Right lobe of liver (tissue), 6 donors: ENCODE data around the gene CAMK2D. TPM values are rescaled to one million over a fixed set of nuclear protein-coding genes. Genes with fewer than 3 reads are reported as not detected.

Source experiments
- ATAC-seq, 4 donors: fragments of 200-7000 bp; cut with Tn5 transposase; one replicate each; pipeline ENCODE4 v1.9.1; 2020; ENCODE audit warnings: mild to moderate bottlenecking in 4 of 4, moderate library complexity in 4 of 4
- DNase-seq, 3 donors: peaks; one replicate each; pipeline ENCODE4 v3.0.0-alpha.2; 2020
- H3K27ac ChIP-seq, 3 donors: fragments of 200-600 bp; one replicate each; pipeline ENCODE4 v1.8.0; 2022
- H3K27me3 ChIP-seq, 2 donors: fragments of 200-600 bp; one replicate each; pipeline ENCODE4 v1.8.0; 2022
- H3K36me3 ChIP-seq, 4 donors: fragments of 200-600 bp; sonication (generic) in 1 of 4; one replicate each; pipeline versions ENCODE4 v1.5.1 to v1.8.0; 2017 to 2022; ENCODE audit warnings: control low read depth in 1 of 4
- H3K4me1 ChIP-seq, 4 donors: fragments of 200-600 bp; sonication (generic) in 1 of 4; one replicate each; pipeline versions ENCODE4 v1.5.1 to v1.8.0; 2017 to 2022; ENCODE audit warnings: control low read depth in 1 of 4
- H3K4me3 ChIP-seq, 3 donors: fragments of 200-600 bp; one replicate each; pipeline ENCODE4 v1.8.0; 2022
- H3K9me3 ChIP-seq, 4 donors: fragments of 200-600 bp; sonication (generic) in 1 of 4; one replicate each; pipeline versions ENCODE4 v1.5.1 to v1.8.0; 2017 to 2022; ENCODE audit warnings: control low read depth in 1 of 4
- CTCF ChIP-seq, 4 donors: fragments of 200-600 bp in 3 of 4; fragments of 450-650 bp in 1 of 4; IDR thresholded peaks; one replicate each; pipeline versions ENCODE4 v1.5.1 to v1.8.0; 2016 to 2022; ENCODE audit warnings: antibody characterized with exemption in 4 of 4, mild to moderate bottlenecking in 2 of 4
- POLR2A ChIP-seq: fragments of 450-650 bp; IDR thresholded peaks from one replicate; pipeline ENCODE4 v1.6.1; 2017; ENCODE audit warnings: antibody characterized with exemption, mild to moderate bottlenecking
- WGBS: methylation state at CpG from one replicate; pipeline ENCODE4 v1.1.6; 2018; ENCODE audit warnings: low coverage, low lambda C conversion rate; ENCODE audit not compliant: insufficient coverage; ENCODE audit errors: missing lambda C conversion rate; 5-methylcytosine and 5-hydroxymethylcytosine counted together
- intact Hi-C, 2 donors: fragments of 100-400 bp; cut with DNase I; formaldehyde crosslinking; loops; one replicate each; pipeline versions ENCODE4 v1.11.2 to v1.14.1; 2022
- total RNA-seq, 6 experiments: library from RNA; depleted of rRNA in 2 of 6; stranded (reverse); fragments of >200 nt in 2 of 6; fragmentation: NEBNext Ultra II Directional in 3 of 6; extraction: Animal tissue kit (Norgen Biotek cat#: 25700) in 3 of 6; gene quantifications; one replicate each; pipeline versions ENCODE4 v1.1.0 to v1.2.4, GENCODE V29; 2016 to 2023
- donor health status: DM: no; HTN: yes; CAD: no.
- donor health status: DM: no; HTN: no; CAD: no.
- donor health status: DM: no; HTN: no; CAD: no.
- donor health status: DM: no; HTN: yes; CAD: no.
- donor health status: DM: no; HTN: yes; CAD: no.

Gene CAMK2D
- total RNA-seq, 6 experiments from 2014 or later, result 17.0 to 30.6 (median 22.6) TPM

GRCh38 chr4:113613503-113613902 lies 148.0 kb downstream of the CAMK2D start:
- no peak for ATAC-seq
- no peaks in the 10 kb centered on the region for H3K27me3 ChIP-seq
- TF ChIP-seq POLR2A (no peak), CTCF (IDR thresholded peaks at IDR 0.05) (no peak)
- no peak overlapping the region for H3K27ac ChIP-seq
- H3K9me3 ChIP-seq, result no peaks in the 10 kb centered on the region
- H3K4me3 ChIP-seq, result no peak overlapping the region
- intact Hi-C loops, result no loop called here
- no peak for DNase-seq
- WGBS, result 92% methylated on average over 4 of the region's 4 CpGs
- peaks cover 0 to 20% (median 0%) of the 10 kb centered on the region in 4 donors for H3K4me1 ChIP-seq
- H3K36me3 ChIP-seq, result no peaks in the 10 kb centered on the region

DNA sequence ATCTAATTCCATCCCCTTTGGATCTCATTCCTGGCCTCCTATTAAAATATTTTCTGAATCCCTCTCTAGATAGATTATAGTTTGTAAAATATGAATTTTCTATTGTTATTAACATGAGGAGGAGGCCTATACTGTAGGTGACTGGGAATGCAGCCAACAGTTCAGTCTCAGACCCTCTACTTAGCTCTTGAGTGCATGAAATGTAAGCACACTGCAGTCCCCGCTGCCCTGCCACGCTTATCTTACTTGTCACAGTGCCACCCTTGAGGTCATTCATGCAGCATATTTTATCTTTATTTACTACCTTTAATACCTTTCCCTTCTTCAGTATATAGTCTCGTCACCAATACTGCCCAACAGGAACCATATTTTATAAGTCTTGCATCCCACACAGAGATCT lies 151.0 kb downstream of the CAMK2D start:
- no peak for DNase-seq
- H3K27me3 ChIP-seq, result no peaks in the 10 kb centered on the region
- intact Hi-C loops, result no loop called here
- no peaks in the 10 kb centered on the region for H3K36me3 ChIP-seq
- ATAC-seq, result no peak
- no peaks in the 10 kb centered on the region for H3K9me3 ChIP-seq
- H3K4me1 ChIP-seq, result peaks cover 0 to 13% (median 0%) of the 10 kb centered on the region in 4 donors
- no peak overlapping the region for H3K27ac ChIP-seq
- TF ChIP-seq CTCF (IDR thresholded peaks at IDR 0.05) (no peak), POLR2A (no peak)
- H3K4me3 ChIP-seq, result no peak overlapping the region
- WGBS, result 94% methylated on average over 3 of the region's 3 CpGs

DNA sequence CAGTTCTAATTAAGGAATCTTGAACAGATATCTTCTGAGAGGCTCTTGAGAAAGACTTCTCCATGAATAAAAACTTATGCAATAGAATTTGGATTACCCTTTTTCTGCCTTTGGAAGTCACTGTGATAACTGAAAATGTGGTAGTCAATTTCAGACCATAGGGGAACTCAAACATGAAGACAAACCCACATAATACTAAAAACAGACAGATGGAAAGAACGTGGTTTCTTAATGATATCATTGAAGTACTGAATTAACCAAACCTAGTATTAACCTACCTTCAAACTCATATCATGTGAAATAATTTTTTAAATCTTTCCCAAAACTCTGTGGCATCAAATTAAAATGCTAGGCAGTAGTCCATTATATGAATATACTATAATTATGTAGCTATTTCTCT lies 153.5 kb downstream of the CAMK2D start:
- intact Hi-C loops, result no loop called here
- WGBS, result 74% methylated on average over 1 of the region's 1 CpG
- H3K27me3 ChIP-seq, result no peaks in the 10 kb centered on the region
- H3K27ac ChIP-seq, result no peak overlapping the region
- no peaks in the 10 kb centered on the region for H3K9me3 ChIP-seq
- H3K4me3 ChIP-seq, result no peak overlapping the region
- peaks cover 0 to 5% (median 0%) of the 10 kb centered on the region in 4 donors for H3K4me1 ChIP-seq
- ATAC-seq (no peak), DNase-seq (no peak)
- TF ChIP-seq POLR2A (no peak), CTCF (IDR thresholded peaks at IDR 0.05) (no peak)
- no peaks in the 10 kb centered on the region for H3K36me3 ChIP-seq

DNA sequence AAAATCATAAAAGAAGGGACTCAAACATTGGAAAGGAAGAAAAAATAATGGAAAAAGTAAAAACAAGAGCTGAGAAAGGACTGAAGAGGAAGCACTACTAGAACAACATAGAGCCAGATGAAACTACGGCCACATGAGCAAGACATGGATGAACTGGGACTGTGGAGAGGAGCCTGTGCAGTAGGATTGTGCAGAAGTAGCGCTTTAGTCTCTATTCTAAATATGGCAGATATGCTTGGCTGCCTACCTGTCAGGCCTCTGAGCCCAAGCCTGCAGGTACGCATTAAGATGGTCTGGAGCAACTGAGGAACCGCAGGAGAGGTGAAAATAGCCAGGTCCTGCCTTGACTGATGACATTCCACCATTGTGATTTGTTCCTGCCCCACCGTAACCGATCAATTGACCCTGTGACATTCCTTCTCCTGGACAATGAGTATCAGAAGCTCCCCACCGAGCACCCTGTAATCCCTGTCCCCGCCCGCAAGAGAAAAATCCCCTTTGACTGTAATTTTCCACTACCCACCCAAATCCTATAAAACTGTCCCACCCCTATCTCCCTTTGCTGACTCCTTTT lies 154.3 kb downstream of the CAMK2D start:
- H3K9me3 ChIP-seq, result no peaks in the 10 kb centered on the region
- no peaks in the 10 kb centered on the region for H3K4me1 ChIP-seq
- H3K4me3 ChIP-seq, result no peak overlapping the region
- no peak for ATAC-seq
- intact Hi-C loops, result no loop called here
- no peaks in the 10 kb centered on the region for H3K36me3 ChIP-seq
- no peak overlapping the region for H3K27ac ChIP-seq
- no peaks in the 10 kb centered on the region for H3K27me3 ChIP-seq
- DNase-seq, result no peak
- TF ChIP-seq CTCF (IDR thresholded peaks at IDR 0.05) (no peak), POLR2A (no peak)
- 93% methylated on average over 7 of the region's 9 CpGs for WGBS

DNA sequence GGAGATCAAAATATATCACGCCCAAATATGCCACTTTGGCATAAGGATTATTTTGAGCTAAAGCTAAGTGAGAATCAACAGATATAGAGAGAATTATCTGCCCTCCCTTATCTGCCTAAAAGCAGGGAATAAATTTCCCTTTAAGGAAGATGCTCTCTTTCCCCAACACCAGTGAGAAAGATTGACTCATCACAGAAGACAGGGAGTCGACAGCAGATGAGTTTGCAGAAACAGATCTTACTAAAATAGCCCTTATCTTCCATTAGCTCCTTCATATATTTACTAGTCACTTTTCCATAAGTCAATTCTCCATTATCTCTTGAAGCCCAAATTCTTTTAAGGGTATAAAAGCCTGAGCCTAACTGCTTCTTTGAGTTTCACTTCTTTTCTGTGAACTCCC lies 156.6 kb downstream of the CAMK2D start:
- Histone ChIP-seq H3K4me3 (no peak overlapping the region), H3K9me3 (no peaks in the 10 kb centered on the region), H3K36me3 (no peaks in the 10 kb centered on the region), H3K27ac (no peak overlapping the region), H3K4me1 (no peaks in the 10 kb centered on the region), H3K27me3 (no peaks in the 10 kb centered on the region)
- TF ChIP-seq POLR2A (no peak), CTCF (IDR thresholded peaks at IDR 0.05) (no peak)
- ATAC-seq (no peak), DNase-seq (no peak)
- intact Hi-C loops, result no loop called here
- 93% methylated on average over 1 of the region's 2 CpGs for WGBS
